SK-N-SH (cell line): ENCODE data around the gene MROH2A.

Source experiments
- EP300 ChIP-seq, 2 experiments: IDR thresholded peaks; 2 replicates each; pipeline versions ENCODE4 v1.4.0 to v1.6.1; 2012; ENCODE audit warnings: borderline replicate concordance in 1 of 2, low read depth in 1 of 2, low read length in 1 of 2
- MXI1 ChIP-seq: IDR thresholded peaks from 2 replicates; pipeline ENCODE4 v1.6.1; 2012; ENCODE audit warnings: mild to moderate bottlenecking, low read depth, low read length, improper control_type of control experiment
- POLR2AphosphoS5 ChIP-seq: IDR thresholded peaks from 2 replicates; pipeline ENCODE4 v1.6.1; 2012; ENCODE audit warnings: low read depth, low read length
- TEAD4 ChIP-seq: IDR thresholded peaks from 2 replicates; pipeline ENCODE4 v1.4.0; 2012; ENCODE audit warnings: mild to moderate bottlenecking, borderline replicate concordance; ENCODE audit not compliant: insufficient read depth
- YY1 ChIP-seq: IDR thresholded peaks from 2 replicates; pipeline ENCODE4 v1.4.0; 2012; ENCODE audit warnings: low read depth, mild to moderate bottlenecking

DNA sequence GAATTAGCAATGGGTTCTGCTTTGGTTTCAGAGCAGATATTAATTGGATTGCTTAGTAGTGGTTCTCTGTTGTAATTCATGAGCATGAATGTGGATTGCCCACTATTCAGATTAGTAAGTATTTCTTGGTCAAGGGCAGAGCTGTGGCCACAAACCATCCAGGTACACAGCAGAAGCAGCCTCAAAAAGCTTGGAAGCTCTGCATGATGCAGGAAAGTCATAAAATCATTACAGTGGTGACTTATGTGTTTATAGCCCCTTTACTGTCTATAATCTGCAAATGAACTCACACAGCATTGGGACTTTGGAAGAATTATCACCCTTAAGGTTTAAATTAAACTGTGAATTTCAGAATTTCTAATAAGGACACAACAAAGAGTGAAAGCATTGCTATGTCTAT, 20.0 kb upstream of the MROH2A start:
- TF ChIP-seq POLR2AphosphoS5 (no peak), TEAD4 (no peak), YY1 (no peak), EP300 (IDR thresholded peaks at IDR 0.05; ENCODE audit: borderline replicate concordance in 1 of 2, low read depth in 1 of 2, low read length in 1 of 2) (no peak), MXI1 (no peak)
